ENCODE data around the gene KCNQ5.

DNA sequence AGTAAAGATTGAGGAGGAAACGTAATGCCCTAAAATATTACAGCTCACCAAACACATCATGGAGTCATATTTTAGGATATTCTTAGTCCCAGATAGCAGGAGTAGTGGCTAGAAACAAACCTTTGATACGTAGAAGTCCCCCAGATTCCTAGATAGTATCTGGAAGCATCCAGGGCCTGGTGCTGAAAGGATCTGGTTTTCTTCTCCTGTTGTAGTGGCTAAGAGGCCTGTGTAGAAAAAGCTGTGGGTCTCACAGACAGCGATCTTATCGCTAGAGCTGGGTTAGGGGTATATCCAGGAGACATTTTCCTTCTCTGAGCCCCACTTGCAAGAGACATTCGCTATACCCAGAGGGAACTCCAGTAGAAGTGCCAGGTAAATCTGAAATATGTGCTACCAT, 139.9 kb downstream of the KCNQ5 start:
- TF ChIP-seq ZNF548 (tag by site-specific recombination; IDR thresholded peaks at IDR 0.05) (no peak), ZNF239 (tag by site-specific recombination; IDR thresholded peaks at IDR 0.05) (no peak), REST (tag by site-specific recombination; IDR thresholded peaks at IDR 0.05) (no peak)
- TF ChIP-seq, protein P1, sequence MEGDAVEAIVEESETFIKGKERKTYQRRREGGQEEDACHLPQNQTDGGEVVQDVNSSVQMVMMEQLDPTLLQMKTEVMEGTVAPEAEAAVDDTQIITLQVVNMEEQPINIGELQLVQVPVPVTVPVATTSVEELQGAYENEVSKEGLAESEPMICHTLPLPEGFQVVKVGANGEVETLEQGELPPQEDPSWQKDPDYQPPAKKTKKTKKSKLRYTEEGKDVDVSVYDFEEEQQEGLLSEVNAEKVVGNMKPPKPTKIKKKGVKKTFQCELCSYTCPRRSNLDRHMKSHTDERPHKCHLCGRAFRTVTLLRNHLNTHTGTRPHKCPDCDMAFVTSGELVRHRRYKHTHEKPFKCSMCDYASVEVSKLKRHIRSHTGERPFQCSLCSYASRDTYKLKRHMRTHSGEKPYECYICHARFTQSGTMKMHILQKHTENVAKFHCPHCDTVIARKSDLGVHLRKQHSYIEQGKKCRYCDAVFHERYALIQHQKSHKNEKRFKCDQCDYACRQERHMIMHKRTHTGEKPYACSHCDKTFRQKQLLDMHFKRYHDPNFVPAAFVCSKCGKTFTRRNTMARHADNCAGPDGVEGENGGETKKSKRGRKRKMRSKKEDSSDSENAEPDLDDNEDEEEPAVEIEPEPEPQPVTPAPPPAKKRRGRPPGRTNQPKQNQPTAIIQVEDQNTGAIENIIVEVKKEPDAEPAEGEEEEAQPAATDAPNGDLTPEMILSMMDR (tag by site-specific recombination; IDR thresholded peaks at IDR 0.05), result no peak

Data from HEK293 (cell line).